Esophagus squamous epithelium (tissue), 5 donors: ENCODE results near the gene RFX2. TPM values are rescaled to one million over a fixed set of nuclear protein-coding genes. Genes with fewer than 3 reads are reported as not detected.

Source experiments
- DNase-seq: peaks from one replicate; lab custom pipeline; 2025; lab: John Stamatoyannopoulos, UW
- H3K27ac ChIP-seq, 4 donors: fragments of 200-600 bp; sonication (generic); one replicate each; pipeline ENCODE4 v1.5.1; 2016 to 2019; ENCODE audit warnings: mild to moderate bottlenecking in 1 of 4
- H3K27me3 ChIP-seq, 4 donors: fragments of 200-600 bp; sonication (generic); 1 replicate in 3 of 4; 2 replicates in 1 of 4; pipeline versions ENCODE4 v1.5.1 to v1.6.0; 2017 to 2021; ENCODE audit warnings: antibody characterized with exemption in 1 of 4
- H3K36me3 ChIP-seq, 3 donors: fragments of 200-600 bp; sonication (generic); one replicate each; pipeline ENCODE4 v1.5.1; 2016 to 2019
- H3K4me1 ChIP-seq, 3 donors: fragments of 200-600 bp; sonication (generic); one replicate each; pipeline ENCODE4 v1.5.1; 2017 to 2019
- H3K4me3 ChIP-seq, 4 donors: fragments of 200-600 bp; sonication (generic); 1 replicate in 3 of 4; 2 replicates in 1 of 4; pipeline ENCODE4 v1.5.1; 2016 to 2019; ENCODE audit warnings: mild to moderate bottlenecking in 2 of 4, moderate library complexity in 1 of 4
- H3K9me3 ChIP-seq, 3 donors: fragments of 200-600 bp; sonication (generic); one replicate each; pipeline ENCODE4 v1.5.1; 2016 to 2019
- POLR2A ChIP-seq, 4 donors: fragments of 450-650 bp; IDR thresholded peaks; one replicate each; pipeline ENCODE4 v1.6.1; 2017; ENCODE audit warnings: antibody characterized with exemption in 4 of 4, mild to moderate bottlenecking in 4 of 4, moderate library complexity in 3 of 4
- WGBS, 2 donors: methylation state at CpG; one replicate each; pipeline ENCODE4 v1.1.5; 2018; 5-methylcytosine and 5-hydroxymethylcytosine counted together
- intact Hi-C: fragments of 100-400 bp; cut with DNase I; formaldehyde crosslinking; loops from one replicate; pipeline ENCODE4 v1.15.0; 2022
- total RNA-seq, 4 donors: library from RNA; depleted of rRNA; stranded (reverse); fragments of >200 nt; gene quantifications; one replicate each; pipeline ENCODE4 v1.1.0, GENCODE V29; 2016
- TF ChIP-seq, protein P1 (sequence below), 6 experiments: fragments of 450-650 bp in 4 of 6; fragments of 200-600 bp in 2 of 6; sonication (generic) in 2 of 6; IDR thresholded peaks; one replicate each; pipeline ENCODE4 v1.5.1; 2016 to 2019; ENCODE audit warnings: antibody characterized with exemption in 6 of 6, mild to moderate bottlenecking in 4 of 6, moderate library complexity in 4 of 6
- donor health status: DM: yes; HTN: yes; CAD: no.

Gene RFX2
- total RNA-seq, 4 donors from 2014 or later = 5.2 to 21.4 (median 7.7) TPM

DNA sequence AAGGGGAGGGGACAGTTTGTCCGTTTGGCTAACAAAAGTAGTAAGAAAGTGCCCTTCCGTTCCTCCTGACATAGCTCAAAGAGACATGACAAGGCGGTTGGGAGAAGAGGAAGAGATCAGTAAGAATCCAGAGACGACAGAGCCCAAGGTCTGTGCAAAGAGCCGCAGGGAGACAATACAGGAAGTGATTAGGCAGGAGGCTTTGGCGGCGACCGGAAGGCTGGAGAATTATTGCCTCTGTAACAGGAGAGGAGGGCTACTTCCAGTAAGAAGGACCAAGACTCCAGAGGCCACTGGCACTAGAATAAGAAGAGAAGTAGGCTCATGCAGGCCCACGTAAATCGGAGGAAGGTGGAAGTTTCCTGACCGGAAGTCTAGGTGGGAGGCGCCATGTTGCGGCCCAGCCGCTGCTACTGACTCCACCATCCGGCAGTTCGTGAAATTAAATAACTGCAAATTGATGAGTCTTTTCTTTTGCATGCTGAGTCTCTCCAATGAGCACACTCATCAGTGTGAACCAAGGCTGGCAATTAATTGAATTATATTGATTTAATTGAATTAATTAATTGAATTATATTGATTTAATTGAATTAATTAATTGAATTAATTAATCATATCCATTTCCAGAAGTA, 9.9 kb downstream of the RFX2 start:
- intact Hi-C loops = no loop called here

DNA sequence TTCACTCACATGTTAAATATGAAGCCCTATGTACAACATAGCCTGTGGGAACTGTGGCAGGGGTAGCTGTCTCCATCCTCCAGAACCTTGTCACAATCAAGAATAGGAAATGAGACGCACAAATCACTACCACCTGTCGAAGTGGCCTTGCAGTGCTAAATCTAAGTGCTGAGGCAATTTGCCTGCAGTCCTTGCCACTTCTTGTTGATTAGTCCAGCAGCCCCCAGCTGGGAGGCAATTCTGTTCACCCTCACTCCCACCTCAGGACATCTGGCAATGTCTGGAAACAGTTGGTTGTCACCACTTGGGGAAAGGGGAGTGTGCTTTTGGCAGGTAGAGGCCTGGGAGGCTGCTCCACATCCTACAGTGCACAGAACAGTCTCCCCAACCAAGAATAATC, 10.7 kb downstream of the RFX2 start:
- H3K9me3 ChIP-seq = no peaks in the 10 kb centered on the region
- no peak for DNase-seq
- WGBS, 2 donors = 76 to 78% methylated on average over 2 of the region's 2 CpGs
- H3K36me3 ChIP-seq = no peaks in the 10 kb centered on the region
- no peak overlapping the region for H3K4me3 ChIP-seq
- TF ChIP-seq, protein P1, sequence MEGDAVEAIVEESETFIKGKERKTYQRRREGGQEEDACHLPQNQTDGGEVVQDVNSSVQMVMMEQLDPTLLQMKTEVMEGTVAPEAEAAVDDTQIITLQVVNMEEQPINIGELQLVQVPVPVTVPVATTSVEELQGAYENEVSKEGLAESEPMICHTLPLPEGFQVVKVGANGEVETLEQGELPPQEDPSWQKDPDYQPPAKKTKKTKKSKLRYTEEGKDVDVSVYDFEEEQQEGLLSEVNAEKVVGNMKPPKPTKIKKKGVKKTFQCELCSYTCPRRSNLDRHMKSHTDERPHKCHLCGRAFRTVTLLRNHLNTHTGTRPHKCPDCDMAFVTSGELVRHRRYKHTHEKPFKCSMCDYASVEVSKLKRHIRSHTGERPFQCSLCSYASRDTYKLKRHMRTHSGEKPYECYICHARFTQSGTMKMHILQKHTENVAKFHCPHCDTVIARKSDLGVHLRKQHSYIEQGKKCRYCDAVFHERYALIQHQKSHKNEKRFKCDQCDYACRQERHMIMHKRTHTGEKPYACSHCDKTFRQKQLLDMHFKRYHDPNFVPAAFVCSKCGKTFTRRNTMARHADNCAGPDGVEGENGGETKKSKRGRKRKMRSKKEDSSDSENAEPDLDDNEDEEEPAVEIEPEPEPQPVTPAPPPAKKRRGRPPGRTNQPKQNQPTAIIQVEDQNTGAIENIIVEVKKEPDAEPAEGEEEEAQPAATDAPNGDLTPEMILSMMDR (IDR thresholded peaks at IDR 0.05) = no peak
- TF ChIP-seq POLR2A (IDR thresholded peaks at IDR 0.05) = no peak
- H3K27ac ChIP-seq = peak overlapping the region; percentile 51 to 91 (median 83)
- H3K27me3 ChIP-seq = no peaks in the 10 kb centered on the region
- intact Hi-C loops = no loop called here
- H3K4me1 ChIP-seq = peaks cover 18 to 75% (median 62%) of the 10 kb centered on the region in 3 donors

More for the DNA sequence above, 9.9 kb downstream of the RFX2 start:
- Histone ChIP-seq H3K36me3 (no peaks in the 10 kb centered on the region), H3K9me3 (no peaks in the 10 kb centered on the region), H3K4me3 (peak overlapping the region in 2 of 4 donors; percentile 21 to 46), H3K27ac (peak overlapping the region; percentile 51 to 91 (median 83)), H3K4me1 (peaks cover 18 to 81% (median 69%) of the 10 kb centered on the region in 3 donors), H3K27me3 (no peaks in the 10 kb centered on the region)
- no peak for TF ChIP-seq POLR2A (IDR thresholded peaks at IDR 0.05)
- TF ChIP-seq, protein P1 (IDR thresholded peaks at IDR 0.05) = no peak
- DNase-seq = no peak
- WGBS, 2 donors = 66 to 72% methylated on average over 16 of the region's 16 CpGs

DNA sequence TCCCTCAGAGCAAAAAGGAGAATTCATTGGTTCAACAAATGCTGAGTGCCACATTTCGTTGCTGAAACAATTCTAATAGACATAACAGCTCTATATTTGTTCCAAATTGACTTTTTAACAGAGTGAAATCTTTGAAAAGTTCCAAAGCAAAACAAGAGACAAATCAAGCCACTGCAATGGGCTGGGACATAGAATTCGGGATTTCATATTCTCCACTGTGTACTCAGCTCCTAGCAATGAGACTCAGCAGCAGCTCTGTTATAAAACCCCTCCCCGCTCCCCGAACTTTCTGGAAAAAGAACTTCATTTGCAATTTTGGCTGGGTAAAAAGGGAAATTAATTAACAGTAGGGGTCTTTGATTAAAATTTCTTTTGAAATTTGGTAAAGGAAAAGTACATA, 11.3 kb downstream of the RFX2 start:
- no peak for DNase-seq
- H3K4me1 ChIP-seq = peaks cover 18 to 73% (median 56%) of the 10 kb centered on the region in 3 donors
- WGBS, 2 donors = 55 to 59% methylated on average over 4 of the region's 4 CpGs
- peak overlapping the region; percentile 51 to 91 (median 76) for H3K27ac ChIP-seq
- no peak for TF ChIP-seq POLR2A (IDR thresholded peaks at IDR 0.05)
- TF ChIP-seq, protein P1 (IDR thresholded peaks at IDR 0.05) = no peak
- no peaks in the 10 kb centered on the region for H3K9me3 ChIP-seq
- H3K36me3 ChIP-seq = no peaks in the 10 kb centered on the region
- no peaks in the 10 kb centered on the region for H3K27me3 ChIP-seq
- intact Hi-C loops = no loop called here
- no peak overlapping the region for H3K4me3 ChIP-seq

DNA sequence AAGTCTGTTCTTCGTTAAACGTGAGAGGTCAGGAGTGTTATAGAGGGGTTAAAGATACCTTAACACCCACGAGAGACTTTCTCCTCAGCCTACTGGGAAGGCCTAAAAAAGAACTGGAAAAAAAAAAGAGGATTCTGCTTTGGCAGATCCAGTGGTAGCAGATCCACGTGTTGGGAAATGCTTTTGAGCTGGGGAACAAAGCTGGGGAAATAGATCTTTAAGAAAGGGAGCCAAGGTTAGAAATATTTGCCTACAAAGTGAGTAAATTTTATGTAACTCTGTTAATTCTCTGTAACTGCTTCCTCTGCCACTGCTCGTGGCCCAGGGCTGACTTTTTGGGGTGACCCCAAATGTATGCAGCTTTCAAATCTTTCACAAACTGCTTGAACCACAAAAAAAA, 11.7 kb downstream of the RFX2 start:
- no peak for TF ChIP-seq POLR2A (IDR thresholded peaks at IDR 0.05)
- TF ChIP-seq, protein P1 (IDR thresholded peaks at IDR 0.05) = no peak
- no peak overlapping the region for H3K4me3 ChIP-seq
- no peaks in the 10 kb centered on the region for H3K9me3 ChIP-seq
- H3K36me3 ChIP-seq = no peaks in the 10 kb centered on the region
- intact Hi-C loops = no loop called here
- peak overlapping the region; percentile 51 to 91 (median 84) for H3K27ac ChIP-seq
- DNase-seq = no peak
- 33 to 35% methylated on average over 5 of the region's 5 CpGs for whole genome bisulfite sequencing, 2 donors
- peaks cover 13 to 73% (median 55%) of the 10 kb centered on the region in 3 donors for H3K4me1 ChIP-seq
- no peaks in the 10 kb centered on the region for H3K27me3 ChIP-seq

DNA sequence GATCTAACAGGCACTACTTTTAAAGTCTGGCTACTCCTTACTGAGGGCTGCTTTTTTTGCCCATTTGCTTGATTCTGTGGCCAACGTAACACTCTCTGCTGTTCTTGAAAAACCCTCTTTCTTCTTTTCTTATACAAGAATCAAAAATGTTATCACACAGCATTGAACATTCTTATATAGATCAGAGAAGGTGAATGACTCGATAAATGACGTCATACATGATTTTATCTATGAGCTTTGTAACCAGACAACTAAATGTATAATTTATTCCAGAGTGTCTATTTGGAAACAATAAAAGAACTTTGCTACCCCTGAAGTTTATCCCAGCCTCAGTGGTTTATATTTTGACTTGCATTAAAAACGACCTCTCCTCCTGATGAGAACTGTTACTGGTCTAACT, 12.4 kb downstream of the RFX2 start:
- peaks cover 11 to 73% (median 55%) of the 10 kb centered on the region in 3 donors for H3K4me1 ChIP-seq
- no peaks in the 10 kb centered on the region for H3K9me3 ChIP-seq
- no peaks in the 10 kb centered on the region for H3K36me3 ChIP-seq
- TF ChIP-seq, protein P1 (IDR thresholded peaks at IDR 0.05) = no peak
- TF ChIP-seq POLR2A (IDR thresholded peaks at IDR 0.05) = no peak
- WGBS, 2 donors = 68 to 83% methylated on average over 4 of the region's 4 CpGs
- intact Hi-C loops = no loop called here
- H3K27ac ChIP-seq = peak overlapping the region; percentile 51 to 91 (median 84)
- H3K27me3 ChIP-seq = no peaks in the 10 kb centered on the region
- DNase-seq = no peak
- H3K4me3 ChIP-seq = no peak overlapping the region
